K562 (cell line): ENCODE measurements around the gene HOXD13. TPM values are rescaled to one million over a fixed set of nuclear protein-coding genes. Genes with fewer than 3 reads are reported as not detected.

Experiments
- CGGBP1 ChIP-seq: fragments of 250-450 bp; sonication (Bioruptor Pico); IDR thresholded peaks from 2 replicates; pipeline ENCODE4 v1.9.0; 2021; ENCODE audit warnings: mild to moderate bottlenecking
- CHD2 ChIP-seq: IDR thresholded peaks from 2 replicates; pipeline ENCODE4 v1.6.1; 2011; ENCODE audit warnings: low read depth, low read length
- GTF3C2 ChIP-seq: IDR thresholded peaks from 3 replicates; pipeline ENCODE4 v1.6.1; 2011; ENCODE audit warnings: borderline replicate concordance, mild to moderate bottlenecking, moderate library complexity; ENCODE audit not compliant: insufficient read length; ENCODE audit errors: extremely low read depth
- KAT8 ChIP-seq: fragments of 450-650 bp; IDR thresholded peaks from 2 replicates; pipeline ENCODE4 v1.6.1; 2016; ENCODE audit warnings: low read depth, mild to moderate bottlenecking
- MAZ ChIP-seq, 2 experiments: fragments of 450-650 bp in 1 of 2; sonication (generic) in 1 of 2; formaldehyde crosslinking; IDR thresholded peaks in 1 of 2; conservative IDR thresholded peaks in 1 of 2; 2 replicates each; pipeline versions ENCODE4 v1.4.0 to v1.5.0; 2020; ENCODE audit warnings: mild to moderate bottlenecking in 1 of 2, missing genetic modification reagents in 1 of 2
- MLLT1 ChIP-seq, 2 experiments: fragments of 450-650 bp; IDR thresholded peaks; 2 replicates each; pipeline ENCODE4 v1.6.1; 2016
- NR1H2 ChIP-seq: sonication (generic); formaldehyde crosslinking; IDR thresholded peaks from 2 replicates; pipeline ENCODE4 v1.4.0; 2020; ENCODE audit warnings: mild to moderate bottlenecking, missing genetic modification reagents
- NR2F6 ChIP-seq: fragments of 450-650 bp; formaldehyde crosslinking; IDR thresholded peaks from 2 replicates; pipeline ENCODE4 v1.4.0; 2020; ENCODE audit warnings: mild to moderate bottlenecking
- PHF21A ChIP-seq: fragments of 450-650 bp; IDR thresholded peaks from 2 replicates; pipeline ENCODE4 v1.6.1; 2017; ENCODE audit warnings: low read depth, borderline replicate concordance
- TBP ChIP-seq: optimal IDR thresholded peaks from 2 replicates; pipeline ENCODE3; 2011; ENCODE audit warnings: low read depth, low read length, improper control_type of control experiment
- TFE3 ChIP-seq: fragments of 450-650 bp; formaldehyde crosslinking; IDR thresholded peaks from 2 replicates; pipeline ENCODE4 v1.4.0; 2020; ENCODE audit warnings: mild to moderate bottlenecking, mixed read lengths
- XRCC5 ChIP-seq: fragments of 200-400 bp; formaldehyde crosslinking; IDR thresholded peaks from 2 replicates; pipeline ENCODE4 v1.6.1; 2017; ENCODE audit warnings: low read depth, mild to moderate bottlenecking, low read length
- ZNF184 ChIP-seq: sonication (generic); formaldehyde crosslinking; IDR thresholded peaks from 2 replicates; pipeline ENCODE4 v1.5.0; 2020; ENCODE audit warnings: missing genetic modification reagents
- ZNF764 ChIP-seq: fragments of 250-450 bp; sonication (Bioruptor Pico); IDR thresholded peaks from 2 replicates; pipeline ENCODE4 v1.4.0; 2020; ENCODE audit warnings: low read depth, mild to moderate bottlenecking, moderate library complexity
- polyA plus RNA-seq, 8 experiments: library from polyadenylated mRNA; depleted of rRNA in 4 of 8; stranded (reverse) in 5 of 8; unstranded in 3 of 8; fragments of >200 nt; fragmentation: Nextera tagmentation in 2 of 8; fragmentation: Illumina TruSeq in 1 of 8; extraction: Ambion mirVana in 2 of 8; extraction: Trizol in 1 of 8; gene quantifications; 2 replicates each; pipeline versions ENCODE4 v1.2.1 to v1.2.3, GENCODE V29; 2011 to 2014; ENCODE audit warnings: inconsistent platforms in 1 of 8, missing spikeins in 1 of 8
- total RNA-seq, 7 experiments: library from RNA; depleted of rRNA in 6 of 7; stranded (reverse); fragments of >200 nt in 6 of 7; fragmentation: Illumina TruSeq in 2 of 7; extraction: Trizol in 2 of 7; gene quantifications; 2 replicates each; pipeline versions ENCODE4 v1.2.1 to v1.2.3, GENCODE V29; 2011 to 2021; ENCODE audit warnings: low replicate concordance in 1 of 7
- TF ChIP-seq, protein P1 (sequence below): fragments of 250-450 bp; sonication (Bioruptor Pico); IDR thresholded peaks from 2 replicates; pipeline ENCODE4 v1.4.0; 2020

Gene HOXD13
- total and polyA plus RNA-seq, 9 of the 15 experiments (the other 6 are each of a cell fraction or from before 2014, with no cell fraction given): 0.03 to 0.04 TPM; not detected in 7

DNA sequence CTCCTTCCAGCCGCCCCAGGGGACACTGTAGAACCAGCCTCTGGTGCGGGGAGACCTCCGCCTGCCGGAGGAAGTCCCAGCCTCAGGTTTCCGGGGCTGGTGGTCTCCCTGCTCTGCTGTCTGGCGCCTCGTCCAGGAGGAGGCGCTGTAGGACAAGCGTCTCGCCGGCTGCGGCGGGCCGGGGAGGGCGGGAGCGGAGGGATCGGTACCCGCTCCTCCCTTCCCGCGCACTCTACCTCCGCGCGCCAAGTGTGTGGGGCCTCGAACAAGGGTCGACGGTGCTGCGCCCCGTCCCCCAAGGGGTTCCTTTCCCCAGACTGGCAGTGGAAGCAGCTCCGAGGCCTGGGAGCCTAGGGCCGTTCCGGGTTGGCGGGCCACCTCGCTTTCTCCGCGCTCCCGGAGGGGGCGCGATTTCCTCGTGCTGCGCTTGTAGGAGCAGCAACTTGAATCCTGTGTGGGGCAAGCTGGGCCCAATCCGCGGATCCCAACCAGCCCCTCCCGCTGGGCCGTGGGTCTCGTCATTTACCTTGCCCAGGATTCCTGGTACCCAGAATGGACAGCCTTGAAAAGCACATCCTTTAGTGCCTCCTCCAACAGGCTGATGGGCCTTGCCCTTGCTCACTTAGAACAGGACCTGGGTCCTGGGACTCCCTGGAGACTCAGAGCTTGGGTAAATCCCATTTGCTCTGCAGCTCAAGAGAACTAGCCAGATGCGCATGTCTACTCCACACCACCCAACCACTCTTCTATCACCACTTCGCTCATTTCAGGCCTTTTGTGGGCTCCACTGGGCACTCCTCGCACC lies 48.2 kb downstream of the HOXD13 start (continued):
- TF ChIP-seq TFE3 (CRISPR knock-in tag) (no peak), CHD2 (0 out of 2 replicates have a peak, but pooled peaks have one; percentile 33), NR2F6 (CRISPR knock-in tag) (no peak), MAZ (CRISPR knock-in tag; conservative IDR thresholded peaks at IDR 0.05 in 1 of 2, IDR thresholded peaks at IDR 0.05 in 1 of 2) (peak; percentile 97 to 98), KAT8 (no peak), NR1H2 (no peak), ZNF184 (CRISPR knock-in tag) (no peak), PHF21A (peak; percentile 52; the same call in 1 of the 2 replicates), CGGBP1 (no peak), MLLT1 (IDR thresholded peaks at IDR 0.05) (no peak), ZNF764 (CRISPR knock-in tag) (peak; percentile 76; the same call in 1 of the 2 replicates), GTF3C2 (no peak), TBP (no peak), XRCC5 (no peak)
- TF ChIP-seq, protein P1, sequence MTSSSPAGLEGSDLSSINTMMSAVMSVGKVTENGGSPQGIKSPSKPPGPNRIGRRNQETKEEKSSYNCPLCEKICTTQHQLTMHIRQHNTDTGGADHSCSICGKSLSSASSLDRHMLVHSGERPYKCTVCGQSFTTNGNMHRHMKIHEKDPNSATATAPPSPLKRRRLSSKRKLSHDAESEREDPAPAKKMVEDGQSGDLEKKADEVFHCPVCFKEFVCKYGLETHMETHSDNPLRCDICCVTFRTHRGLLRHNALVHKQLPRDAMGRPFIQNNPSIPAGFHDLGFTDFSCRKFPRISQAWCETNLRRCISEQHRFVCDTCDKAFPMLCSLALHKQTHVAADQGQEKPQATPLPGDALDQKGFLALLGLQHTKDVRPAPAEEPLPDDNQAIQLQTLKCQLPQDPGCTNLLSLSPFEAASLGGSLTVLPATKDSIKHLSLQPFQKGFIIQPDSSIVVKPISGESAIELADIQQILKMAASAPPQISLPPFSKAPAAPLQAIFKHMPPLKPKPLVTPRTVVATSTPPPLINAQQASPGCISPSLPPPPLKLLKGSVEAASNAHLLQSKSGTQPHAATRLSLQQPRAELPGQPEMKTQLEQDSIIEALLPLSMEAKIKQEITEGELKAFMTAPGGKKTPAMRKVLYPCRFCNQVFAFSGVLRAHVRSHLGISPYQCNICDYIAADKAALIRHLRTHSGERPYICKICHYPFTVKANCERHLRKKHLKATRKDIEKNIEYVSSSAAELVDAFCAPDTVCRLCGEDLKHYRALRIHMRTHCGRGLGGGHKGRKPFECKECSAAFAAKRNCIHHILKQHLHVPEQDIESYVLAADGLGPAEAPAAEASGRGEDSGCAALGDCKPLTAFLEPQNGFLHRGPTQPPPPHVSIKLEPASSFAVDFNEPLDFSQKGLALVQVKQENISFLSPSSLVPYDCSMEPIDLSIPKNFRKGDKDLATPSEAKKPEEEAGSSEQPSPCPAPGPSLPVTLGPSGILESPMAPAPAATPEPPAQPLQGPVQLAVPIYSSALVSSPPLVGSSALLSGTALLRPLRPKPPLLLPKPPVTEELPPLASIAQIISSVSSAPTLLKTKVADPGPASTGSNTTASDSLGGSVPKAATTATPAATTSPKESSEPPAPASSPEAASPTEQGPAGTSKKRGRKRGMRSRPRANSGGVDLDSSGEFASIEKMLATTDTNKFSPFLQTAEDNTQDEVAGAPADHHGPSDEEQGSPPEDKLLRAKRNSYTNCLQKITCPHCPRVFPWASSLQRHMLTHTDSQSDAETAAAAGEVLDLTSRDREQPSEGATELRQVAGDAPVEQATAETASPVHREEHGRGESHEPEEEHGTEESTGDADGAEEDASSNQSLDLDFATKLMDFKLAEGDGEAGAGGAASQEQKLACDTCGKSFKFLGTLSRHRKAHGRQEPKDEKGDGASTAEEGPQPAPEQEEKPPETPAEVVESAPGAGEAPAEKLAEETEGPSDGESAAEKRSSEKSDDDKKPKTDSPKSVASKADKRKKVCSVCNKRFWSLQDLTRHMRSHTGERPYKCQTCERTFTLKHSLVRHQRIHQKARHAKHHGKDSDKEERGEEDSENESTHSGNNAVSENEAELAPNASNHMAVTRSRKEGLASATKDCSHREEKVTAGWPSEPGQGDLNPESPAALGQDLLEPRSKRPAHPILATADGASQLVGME (CRISPR knock-in tag): 0 out of 2 replicates have a peak, but pooled peaks have one; percentile 65
